8988T (cell line): ENCODE data around the gene PGP.

ENCODE experiments used
- DNase-seq: peaks from one replicate; pipeline ENCODE4 v3.0.0; 2011

PGP gene

DNA sequence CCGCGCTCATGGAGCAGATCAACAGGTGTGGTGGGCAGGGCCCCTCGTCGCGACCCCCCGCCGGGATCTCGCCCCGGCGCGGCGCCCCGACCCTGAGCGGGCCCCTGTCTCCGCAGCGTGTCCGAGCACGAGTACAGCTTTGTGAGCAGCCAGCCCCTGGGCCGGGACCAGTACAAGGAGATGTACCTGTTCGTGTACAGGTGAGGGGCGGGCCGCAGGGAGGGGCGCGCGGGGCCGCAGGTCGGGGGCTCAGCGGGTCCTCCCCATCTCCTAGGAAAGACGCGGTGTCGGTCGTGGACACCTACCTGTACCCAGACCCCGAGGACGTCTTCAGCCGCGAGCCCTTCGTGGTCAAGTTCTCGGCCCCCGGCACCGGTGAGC lies 22.5 kb upstream of the PGP start:
- DNase-seq, result peak; percentile 7

- DNase-seq, result peak; percentile 78
Observed at GRCh38 chr16:2236337-2237101, 21.9 kb upstream of the PGP start, which contains the start of gene DNASE1L2. Gene DNASE1L2, plus strand, starts transcription at chr16:2236444. Its CDS starts 373 bp downstream, at chr16:2236817.

- no peak for DNase-seq
Observed at GRCh38 chr16:2235695-2236336, 21.2 kb upstream of the PGP start.

GRCh38 chr16:2235234-2235651 lies 20.6 kb upstream of the PGP start:
- no peak for DNase-seq

DNA sequence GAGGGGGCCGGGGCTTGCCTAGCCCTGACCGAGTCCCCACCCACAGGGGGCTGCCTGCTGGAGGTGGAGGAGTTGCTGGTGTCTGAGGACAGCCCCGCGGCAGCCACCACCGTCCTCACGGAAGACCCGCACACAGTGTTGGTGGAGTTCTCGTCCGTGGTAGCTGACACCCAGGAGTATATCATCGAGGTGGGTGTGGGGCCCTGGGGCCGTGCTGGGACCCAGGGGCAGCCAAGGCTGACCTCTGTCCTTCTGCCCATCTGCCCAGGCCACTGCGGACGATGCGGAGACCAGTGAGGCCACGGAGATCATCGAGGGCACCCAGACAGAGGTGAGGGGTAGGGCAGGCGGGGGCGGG lies 20.2 kb upstream of the PGP start:
- no peak for DNase-seq

DNA sequence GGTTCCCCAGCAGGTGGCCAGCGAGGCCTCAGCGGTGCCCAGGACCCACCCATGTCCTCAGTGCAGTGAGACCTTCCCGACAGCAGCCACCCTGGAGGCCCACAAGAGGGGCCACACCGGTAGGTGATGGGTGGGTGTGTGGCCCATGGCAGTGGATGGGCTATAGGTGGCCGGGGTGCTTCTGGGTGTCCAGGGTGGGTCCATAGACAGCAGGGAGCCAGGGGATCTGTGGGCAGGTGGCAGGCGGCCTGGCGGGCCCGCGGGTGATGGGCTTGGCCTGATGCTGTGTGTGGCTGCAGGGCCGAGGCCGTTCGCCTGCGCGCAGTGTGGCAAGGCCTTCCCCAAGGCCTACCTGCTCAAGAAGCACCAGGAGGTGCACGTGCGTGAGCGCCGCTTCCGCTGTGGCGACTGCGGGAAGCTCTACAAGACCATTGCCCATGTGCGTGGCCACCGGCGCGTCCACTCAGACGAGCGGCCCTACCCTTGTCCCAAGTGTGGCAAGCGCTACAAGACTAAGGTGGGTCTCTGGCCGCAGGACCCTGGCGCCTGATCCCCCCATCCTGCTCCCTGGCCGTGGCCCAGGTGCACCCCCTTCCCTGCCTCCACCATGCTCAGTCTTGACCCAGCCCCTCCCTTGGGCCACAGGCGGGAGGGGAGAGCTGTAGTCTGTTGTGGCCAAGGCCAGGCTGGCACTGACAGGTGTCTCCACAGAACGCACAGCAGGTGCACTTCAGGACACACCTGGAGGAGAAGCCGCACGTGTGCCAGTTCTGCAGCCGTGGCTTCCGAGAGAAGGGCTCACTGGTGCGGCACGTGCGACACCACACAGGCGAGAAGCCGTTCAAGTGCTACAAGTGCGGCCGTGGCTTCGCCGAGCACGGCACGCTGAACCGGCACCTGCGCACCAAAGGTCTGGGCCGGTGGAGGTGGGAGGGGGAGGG lies 19.5 kb upstream of the PGP start:
- DNase-seq, result no peak

DNA sequence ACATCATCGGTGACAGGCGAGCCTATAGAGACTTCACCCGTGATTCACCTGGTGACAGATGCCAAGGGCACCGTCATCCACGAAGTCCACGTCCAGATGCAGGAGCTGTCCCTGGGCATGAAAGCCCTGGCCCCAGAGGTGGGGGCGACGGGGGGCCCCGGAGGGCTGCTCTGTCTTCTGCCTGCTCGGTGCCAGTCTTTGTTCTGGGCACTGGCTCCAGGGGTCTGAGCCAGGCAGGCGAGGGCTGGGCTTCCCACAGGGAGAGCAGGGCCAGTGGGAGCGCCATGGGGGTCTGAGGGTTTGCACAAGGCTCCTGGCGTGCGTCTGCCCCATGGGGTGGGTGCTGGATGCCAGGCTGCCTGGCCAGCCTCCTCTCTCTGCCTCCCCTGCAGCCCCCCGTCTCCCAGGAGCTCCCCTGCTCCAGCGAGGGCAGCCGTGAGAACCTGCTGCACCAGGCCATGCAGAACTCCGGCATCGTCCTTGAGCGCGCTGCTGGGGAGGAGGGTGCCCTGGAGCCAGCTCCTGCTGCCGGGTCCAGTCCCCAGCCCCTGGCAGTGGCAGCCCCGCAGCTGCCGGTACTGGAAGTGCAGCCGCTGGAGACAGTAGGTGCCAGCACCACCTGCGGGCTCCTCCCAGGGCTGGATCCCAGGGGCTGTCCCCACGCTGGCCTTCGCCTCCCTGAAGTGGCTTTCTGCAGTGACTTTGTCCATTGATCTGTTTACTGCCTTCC lies 18.6 kb upstream of the PGP start:
- DNase-seq, result no peak

- no peak for DNase-seq
Observed at GRCh38 chr16:2232094-2232990, 17.7 kb upstream of the PGP start.

- no peak for DNase-seq
Observed at GRCh38 chr16:2231016-2231931, 16.6 kb upstream of the PGP start.

DNA sequence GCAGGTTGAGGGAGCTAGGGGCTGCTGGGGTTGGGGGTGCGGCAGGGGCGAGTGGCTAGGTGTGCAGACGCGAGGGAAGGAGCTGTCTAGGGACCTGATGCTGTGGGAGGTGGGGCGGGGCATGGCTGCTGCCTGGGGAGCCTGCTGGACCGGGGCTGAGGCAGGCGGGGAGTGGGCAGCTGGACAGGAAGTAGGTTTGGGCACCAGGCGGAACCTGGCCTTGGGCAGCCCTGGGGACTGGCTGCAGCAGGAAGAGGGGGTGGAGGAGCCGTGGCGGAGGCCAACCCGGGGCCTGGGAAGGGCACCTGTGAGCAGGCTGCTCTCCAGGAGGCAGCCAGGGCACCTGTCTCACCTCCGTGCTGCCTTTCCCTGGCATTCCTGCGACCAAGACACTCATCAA lies 15.7 kb upstream of the PGP start:
- no peak for DNase-seq

DNA sequence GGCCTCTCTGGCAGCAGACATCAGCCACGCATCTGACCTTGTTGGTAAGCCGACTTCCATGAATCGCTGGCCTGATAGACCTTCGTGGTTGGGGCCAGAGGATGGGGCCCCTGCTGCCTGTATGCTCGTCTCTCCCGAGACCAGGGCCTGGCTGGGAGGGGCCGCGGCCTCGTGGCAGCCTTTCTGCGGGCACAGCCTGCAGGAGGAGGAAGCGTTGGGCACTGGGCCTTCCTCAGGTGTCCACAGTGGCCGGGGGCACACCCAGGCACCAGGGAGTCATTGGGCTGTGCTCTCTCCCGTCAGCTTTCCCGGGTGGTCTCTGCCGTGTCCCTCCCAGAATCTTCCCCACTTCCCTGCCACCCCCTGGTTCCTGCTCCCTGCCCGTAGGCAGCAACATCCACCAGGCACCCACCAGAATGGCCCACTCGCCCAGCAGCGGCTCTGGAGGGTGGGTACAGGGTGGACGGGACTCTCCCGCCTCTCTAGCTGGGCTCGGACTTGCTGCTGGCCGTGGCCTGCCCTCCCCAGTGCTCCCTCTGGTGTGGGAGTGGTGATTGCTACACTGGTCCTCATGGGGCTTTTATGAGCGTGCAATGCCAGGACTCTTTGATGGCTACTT lies 15.1 kb upstream of the PGP start:
- no peak for DNase-seq

GRCh38 chr16:2229091-2229490 lies 14.5 kb upstream of the PGP start:
- DNase-seq, result no peak

GRCh38 chr16:2228161-2228824 lies 13.7 kb upstream of the PGP start:
- DNase-seq, result no peak

- DNase-seq, result no peak
Observed at GRCh38 chr16:2226918-2227317, 12.3 kb upstream of the PGP start.

- DNase-seq, result no peak
Observed at GRCh38 chr16:2226245-2226793, 11.7 kb upstream of the PGP start.

DNA sequence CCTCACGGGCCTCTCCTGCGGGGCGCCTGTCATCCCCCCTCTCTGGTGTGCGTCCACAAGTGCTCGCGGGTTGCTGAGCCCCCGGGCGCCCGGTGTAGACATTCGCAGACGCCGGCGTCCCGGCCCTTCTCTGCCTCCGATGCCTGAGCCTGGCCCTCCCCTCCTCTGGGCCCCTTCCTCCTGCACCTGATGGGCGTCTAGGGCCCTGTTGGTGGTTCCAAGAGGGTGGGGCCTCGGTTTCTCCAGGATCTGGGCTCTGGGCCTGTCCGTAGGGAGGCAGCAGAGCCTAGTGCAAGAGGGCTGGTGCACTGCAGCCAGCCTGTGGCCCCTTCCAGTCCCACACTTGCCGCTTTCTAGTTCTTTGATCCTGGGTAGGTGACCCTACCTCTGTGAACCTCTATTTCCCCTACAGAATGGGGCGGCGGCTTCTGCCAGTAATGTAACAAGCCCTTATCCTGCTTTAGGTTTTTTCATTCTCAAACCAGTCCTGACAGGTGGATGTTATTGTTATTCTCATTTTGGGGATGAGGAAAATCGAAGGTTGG lies 9.4 kb upstream of the PGP start:
- DNase-seq, result peak; percentile 59

DNA sequence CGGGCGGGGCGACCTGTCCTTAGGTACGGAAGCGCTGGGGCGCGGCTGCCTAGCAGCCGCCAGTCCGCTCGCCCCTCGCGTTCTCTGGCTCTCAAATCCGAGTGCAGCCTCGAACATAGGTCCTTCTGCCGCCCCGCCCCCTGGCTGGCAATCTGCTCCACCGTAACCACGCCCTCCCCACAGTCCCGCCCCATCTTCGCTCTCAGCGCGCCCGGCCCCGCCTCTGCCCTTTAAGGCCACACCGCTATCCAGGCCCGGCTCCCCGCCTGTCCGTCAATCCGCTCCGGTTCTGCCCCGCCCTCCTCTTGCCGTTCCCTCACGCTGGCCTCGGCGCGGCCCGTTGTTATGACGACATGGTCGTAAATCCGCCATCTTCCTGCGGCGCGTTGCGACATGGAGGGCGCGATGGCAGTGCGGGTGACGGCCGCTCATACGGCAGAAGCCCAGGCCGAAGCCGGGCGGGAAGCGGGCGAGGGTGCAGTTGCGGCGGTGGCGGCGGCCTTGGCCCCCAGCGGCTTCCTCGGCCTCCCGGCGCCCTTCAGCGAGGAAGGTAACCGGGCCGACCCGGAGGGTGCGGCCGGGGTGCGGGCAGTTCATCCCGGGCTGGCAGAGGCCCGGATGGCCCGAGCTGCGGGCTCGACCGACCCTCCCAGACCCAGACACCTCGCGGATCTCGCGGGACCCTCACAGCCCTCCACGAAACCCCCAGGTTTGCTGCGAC lies 8.7 kb upstream of the PGP start, which contains the start of gene E4F1:
Gene E4F1 (plus strand): TSS at position 371 of the 721 bp plus-strand sequence. CDS start 23 bp downstream, at position 394.
- peak; percentile 97 for DNase-seq

- no peak for DNase-seq
Observed at GRCh38 chr16:2216330-2216729, 1.7 kb upstream of the PGP start.
